Adrenal gland (tissue), 12 donors: ENCODE measurements around the gene ABHD14A. TPM values are rescaled to one million over a fixed set of nuclear protein-coding genes. Genes with fewer than 3 reads are reported as not detected.

Experiments used
- DNase-seq, 7 donors: peaks; one replicate each; pipeline ENCODE4 v3.0.0-alpha.2; 2019 to 2020
- H3K27ac ChIP-seq, 5 donors: fragments of 200-600 bp; sonication (generic) in 4 of 5; 1 replicate in 3 of 5; 2 replicates in 2 of 5; pipeline versions ENCODE4 v1.5.1 to v1.8.0; 2016 to 2020; ENCODE audit warnings: mild to moderate bottlenecking in 1 of 5
- H3K27me3 ChIP-seq: fragments of 200-600 bp; 2 replicates; pipeline ENCODE4 v1.8.0; 2021
- H3K36me3 ChIP-seq, 2 donors: fragments of 200-600 bp; replicated peaks in 1 of 2; 1 replicate in 1 of 2; 2 replicates in 1 of 2; pipeline versions ENCODE4 v1.5.1 to v1.8.0; 2018 to 2022
- H3K4me1 ChIP-seq, 2 donors: fragments of 200-600 bp; replicated peaks in 1 of 2; 1 replicate in 1 of 2; 2 replicates in 1 of 2; pipeline versions ENCODE4 v1.5.1 to v1.8.0; 2018 to 2021
- H3K4me3 ChIP-seq, 4 donors: fragments of 200-600 bp; sonication (generic) in 3 of 4; one replicate each; pipeline ENCODE4 v1.5.1; 2016 to 2018
- H3K9me3 ChIP-seq, 3 donors: fragments of 200-600 bp; sonication (generic) in 1 of 3; replicated peaks in 1 of 3; 1 replicate in 2 of 3; 2 replicates in 1 of 3; pipeline versions ENCODE4 v1.5.1 to v1.8.0; 2016 to 2021
- POLR2A ChIP-seq, 2 donors: fragments of 450-650 bp; IDR thresholded peaks; one replicate each; pipeline ENCODE4 v1.6.1; 2017; ENCODE audit warnings: antibody characterized with exemption in 2 of 2, mild to moderate bottlenecking in 2 of 2, moderate library complexity in 1 of 2
- WGBS, 4 donors: extraction: QIAGEN DNeasy Blood & Tissue Kit in 2 of 4; methylation state at CpG; one replicate each; pipeline versions ENCODE4 v1.1.5 to v1.1.7; 2013 to 2017; 5-methylcytosine and 5-hydroxymethylcytosine counted together
- intact Hi-C, 2 donors: fragments of 100-400 bp; cut with DNase I; formaldehyde crosslinking; loops; one replicate each; pipeline versions ENCODE4 v1.14.1 to v1.15.0; 2022 to 2023
- polyA plus RNA-seq, 3 donors: library from polyadenylated mRNA; stranded (reverse); fragments of 200-250 nt in 2 of 3; fragments of 350-450 nt in 1 of 3; fragmentation: Illumina TruSeq in 1 of 3; extraction: RNeasy Lipid Tissue Mini Kit (QIAGEN cat#74804) in 1 of 3; gene quantifications; one replicate each; pipeline ENCODE4 v1.2.3, GENCODE V29; 2013 to 2014
- total RNA-seq, 9 donors: library from RNA; depleted of rRNA in 4 of 9; stranded (reverse); fragments of >200 nt in 4 of 9; fragments of 120-200 nt in 1 of 9; fragmentation: NEBNext Ultra II Directional in 1 of 9; extraction: Animal tissue kit (Norgen Biotek cat#: 25700) in 1 of 9; gene quantifications; one replicate each; pipeline versions ENCODE4 v1.1.0 to v1.2.4, GENCODE V29; 2013 to 2023
- TF ChIP-seq, protein P1 (sequence below), 6 experiments: fragments of 450-650 bp in 4 of 6; fragments of 200-600 bp in 2 of 6; sonication (generic) in 1 of 6; IDR thresholded peaks; 1 replicate in 5 of 6; 2 replicates in 1 of 6; pipeline versions ENCODE4 v1.5.1 to v1.8.0; 2016 to 2021; ENCODE audit warnings: antibody characterized with exemption in 6 of 6, mild to moderate bottlenecking in 2 of 6, moderate library complexity in 1 of 6
- donor health status: healthy with polysubstance abuse.
- donor health status: Bipolar disorder and iron deficiency.
- donor health status: DM: yes; HTN: yes; CAD: no.
- donor health status: DM: no; HTN: no; CAD: no.
- donor health status: DM: no; HTN: no; CAD: no.
- donor health status: DM: yes; HTN: yes; CAD: no.

ABHD14A gene
- total and polyA plus RNA-seq, 12 donors, result 29.3 to 162 (median 77.1) TPM

DNA sequence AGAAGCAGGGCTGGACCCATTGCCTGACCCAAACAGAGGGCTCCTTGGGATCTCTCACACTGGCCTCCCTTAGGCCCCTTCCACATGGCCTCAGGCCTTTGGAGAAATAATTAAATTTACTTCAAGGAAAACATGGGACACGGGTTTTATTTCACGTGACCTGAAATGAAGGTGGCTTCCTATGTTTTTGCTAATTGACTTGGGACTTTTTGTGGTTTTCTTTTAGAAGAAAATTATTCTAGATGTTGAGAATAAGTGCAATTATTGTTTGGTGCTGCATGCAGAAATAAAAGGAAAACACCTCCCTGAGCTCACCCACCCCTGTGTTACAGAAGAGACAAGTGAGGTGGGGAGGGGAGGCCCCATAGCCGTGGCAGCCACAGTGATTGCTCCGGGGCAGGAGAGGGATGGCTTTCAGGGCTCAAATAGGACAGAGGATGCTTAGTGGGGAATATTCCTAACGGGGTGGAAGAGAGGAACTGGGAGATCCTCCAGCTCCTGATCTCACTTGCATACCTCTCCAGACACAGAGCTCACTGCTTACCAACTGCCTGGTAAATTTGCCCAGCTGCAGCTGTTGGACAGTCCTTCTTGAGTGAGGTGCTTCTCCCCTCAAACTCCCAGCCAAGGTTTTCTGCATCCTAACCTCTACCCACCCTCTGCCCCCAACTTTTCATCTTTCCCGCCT is 50.0 kb downstream of the ABHD14A start:
- H3K4me3 ChIP-seq, result no peak overlapping the region
- no peaks in the 10 kb centered on the region for H3K27me3 ChIP-seq
- no peak for DNase-seq
- H3K36me3 ChIP-seq, result no peaks in the 10 kb centered on the region
- 70 to 86% (median 80%) methylated on average over 5 to 6 of the region's 6 CpGs for WGBS, 4 donors
- H3K4me1 ChIP-seq, result peaks cover 17 to 66% of the 10 kb centered on the region in 2 donors
- no peak for TF ChIP-seq POLR2A (IDR thresholded peaks at IDR 0.05)
- intact Hi-C loops, result no loop called here
- H3K27ac ChIP-seq, result peak overlapping the region in 2 of 5 donors; percentile 71 to 84
- no peaks in the 10 kb centered on the region for H3K9me3 ChIP-seq

DNA sequence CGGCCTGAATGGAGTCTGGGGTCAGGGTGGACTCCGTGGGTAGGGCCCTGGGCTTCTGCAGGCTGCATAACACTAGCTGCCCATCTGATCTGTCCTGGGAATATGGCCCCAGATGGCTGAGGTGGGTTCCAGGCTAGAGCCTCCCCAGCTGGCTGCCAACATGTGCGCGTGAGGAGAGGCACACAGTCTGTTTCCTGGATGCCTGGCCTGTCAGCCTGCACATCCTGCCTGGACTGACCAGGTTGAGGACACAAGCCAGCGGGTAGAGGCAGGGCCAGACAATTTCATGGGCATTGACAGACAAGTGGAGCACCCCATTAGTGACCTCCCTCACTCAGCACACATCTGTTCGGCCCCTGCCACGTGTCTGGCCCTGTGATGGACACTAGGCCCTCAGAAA is 50.6 kb downstream of the ABHD14A start:
- 76 to 100% (median 81%) methylated on average over 1 to 7 of the region's 7 CpGs for WGBS, 4 donors
- H3K27me3 ChIP-seq, result no peaks in the 10 kb centered on the region
- peak overlapping the region in 2 of 5 donors; percentile 46 to 71 for H3K27ac ChIP-seq
- peaks cover 17 to 65% of the 10 kb centered on the region in 2 donors for H3K4me1 ChIP-seq
- no peak overlapping the region for H3K4me3 ChIP-seq
- intact Hi-C loops, result no loop called here
- peak in 3 of 7 donors; percentile 35 to 71 (median 38) for DNase-seq
- TF ChIP-seq POLR2A (IDR thresholded peaks at IDR 0.05), result no peak
- TF ChIP-seq, protein P1, sequence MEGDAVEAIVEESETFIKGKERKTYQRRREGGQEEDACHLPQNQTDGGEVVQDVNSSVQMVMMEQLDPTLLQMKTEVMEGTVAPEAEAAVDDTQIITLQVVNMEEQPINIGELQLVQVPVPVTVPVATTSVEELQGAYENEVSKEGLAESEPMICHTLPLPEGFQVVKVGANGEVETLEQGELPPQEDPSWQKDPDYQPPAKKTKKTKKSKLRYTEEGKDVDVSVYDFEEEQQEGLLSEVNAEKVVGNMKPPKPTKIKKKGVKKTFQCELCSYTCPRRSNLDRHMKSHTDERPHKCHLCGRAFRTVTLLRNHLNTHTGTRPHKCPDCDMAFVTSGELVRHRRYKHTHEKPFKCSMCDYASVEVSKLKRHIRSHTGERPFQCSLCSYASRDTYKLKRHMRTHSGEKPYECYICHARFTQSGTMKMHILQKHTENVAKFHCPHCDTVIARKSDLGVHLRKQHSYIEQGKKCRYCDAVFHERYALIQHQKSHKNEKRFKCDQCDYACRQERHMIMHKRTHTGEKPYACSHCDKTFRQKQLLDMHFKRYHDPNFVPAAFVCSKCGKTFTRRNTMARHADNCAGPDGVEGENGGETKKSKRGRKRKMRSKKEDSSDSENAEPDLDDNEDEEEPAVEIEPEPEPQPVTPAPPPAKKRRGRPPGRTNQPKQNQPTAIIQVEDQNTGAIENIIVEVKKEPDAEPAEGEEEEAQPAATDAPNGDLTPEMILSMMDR (IDR thresholded peaks at IDR 0.05), result no peak
- H3K36me3 ChIP-seq, result no peaks in the 10 kb centered on the region
- no peaks in the 10 kb centered on the region for H3K9me3 ChIP-seq

DNA sequence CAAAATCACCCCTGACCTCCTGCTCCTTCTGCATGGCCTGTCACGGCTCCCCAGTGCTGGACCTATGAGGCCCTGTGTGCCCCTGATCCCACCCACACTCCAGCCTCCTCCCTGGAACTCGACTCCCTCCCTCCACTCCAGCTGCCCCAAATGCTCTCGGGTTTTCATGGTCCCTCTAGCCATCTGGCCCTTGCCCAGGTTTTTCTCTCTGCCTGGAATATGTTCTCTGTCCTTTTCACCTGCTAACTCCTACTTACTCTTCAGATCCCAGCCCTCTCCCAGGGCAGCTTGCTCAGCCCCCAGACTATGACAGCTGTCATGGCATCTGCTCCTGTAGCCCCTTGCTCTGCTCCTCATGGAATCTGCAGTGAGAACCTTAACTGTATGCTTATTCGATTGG is 51.2 kb downstream of the ABHD14A start:
- no peak overlapping the region for H3K4me3 ChIP-seq
- no peaks in the 10 kb centered on the region for H3K9me3 ChIP-seq
- intact Hi-C loops, result no loop called here
- no peaks in the 10 kb centered on the region for H3K27me3 ChIP-seq
- DNase-seq, result peak in 1 of 7 donors; percentile 53
- TF ChIP-seq, protein P1 (IDR thresholded peaks at IDR 0.05), result no peak
- TF ChIP-seq POLR2A (IDR thresholded peaks at IDR 0.05), result no peak
- H3K27ac ChIP-seq, result peak overlapping the region in 2 of 5 donors; percentile 46 to 71
- no peaks in the 10 kb centered on the region for H3K36me3 ChIP-seq
- peaks cover 17 to 60% of the 10 kb centered on the region in 2 donors for H3K4me1 ChIP-seq
- 60 to 73% (median 67%) methylated on average over 4 of the region's 4 CpGs for WGBS, 4 donors

DNA sequence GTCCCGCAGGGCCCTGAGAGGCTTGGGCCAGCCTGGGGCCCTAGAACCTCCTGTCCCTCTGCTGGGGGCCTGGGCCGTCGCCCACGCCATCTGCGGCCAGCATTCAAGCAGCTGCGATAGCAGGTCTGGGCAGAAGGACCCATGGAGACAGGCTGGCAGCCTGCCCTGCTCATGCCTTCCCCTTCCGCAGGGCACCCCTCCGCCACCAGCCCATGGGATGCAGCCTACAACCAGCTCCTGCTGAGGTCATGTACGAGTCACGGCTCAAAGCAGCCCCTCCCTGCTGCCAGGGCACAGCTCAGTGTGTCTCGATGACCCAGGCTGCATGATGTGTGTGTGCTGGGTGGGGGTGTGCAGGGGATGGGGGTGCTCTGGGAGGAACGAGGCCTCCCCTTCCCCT is 53.7 kb downstream of the ABHD14A start:
- no peaks in the 10 kb centered on the region for H3K27me3 ChIP-seq
- peak overlapping the region in 4 of 5 donors; percentile 1 to 86 (median 59) for H3K27ac ChIP-seq
- DNase-seq, result peak in 6 of 7 donors; percentile 63 to 78 (median 70)
- H3K4me3 ChIP-seq, result no peak overlapping the region
- peaks cover under 1 to 40% of the 10 kb centered on the region in 2 donors for H3K4me1 ChIP-seq
- WGBS, 4 donors, result 55 to 85% (median 63%) methylated on average over 4 to 12 of the region's 12 CpGs
- intact Hi-C loops, result no loop called here
- TF ChIP-seq, protein P1 (IDR thresholded peaks at IDR 0.05), result no peak
- TF ChIP-seq POLR2A (IDR thresholded peaks at IDR 0.05), result no peak
- no peaks in the 10 kb centered on the region for H3K9me3 ChIP-seq
- H3K36me3 ChIP-seq, result no peaks in the 10 kb centered on the region

DNA sequence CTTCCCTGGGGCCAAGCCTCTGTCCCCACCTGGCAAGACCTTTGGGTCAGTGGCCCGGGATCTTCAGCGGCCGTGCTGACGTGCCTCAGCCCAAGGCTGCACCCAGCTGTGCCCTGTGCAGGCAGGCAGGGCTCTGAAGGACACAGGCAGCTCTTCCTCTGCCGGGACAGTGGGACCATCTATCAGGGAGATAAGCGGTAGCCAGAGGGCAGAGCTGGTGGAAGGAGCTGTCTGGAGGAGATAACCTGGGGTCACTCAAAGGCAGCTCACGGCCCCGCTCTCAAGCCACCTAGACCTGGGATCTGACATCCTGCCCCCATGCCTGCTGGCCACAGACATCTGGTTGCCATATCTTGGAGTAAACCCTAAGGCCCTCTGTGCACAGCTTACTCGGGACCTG is 54.2 kb downstream of the ABHD14A start:
- Histone ChIP-seq H3K27ac (peak overlapping the region in 3 of 5 donors; percentile 1 to 86 (median 79)), H3K4me3 (no peak overlapping the region), H3K27me3 (no peaks in the 10 kb centered on the region), H3K9me3 (no peaks in the 10 kb centered on the region), H3K4me1 (peaks cover 0 to 36% of the 10 kb centered on the region in 2 donors), H3K36me3 (no peaks in the 10 kb centered on the region)
- intact Hi-C loops, result no loop called here
- TF ChIP-seq POLR2A (IDR thresholded peaks at IDR 0.05), result peak in 1 of 2 donors; percentile 35
- TF ChIP-seq, protein P1 (IDR thresholded peaks at IDR 0.05), result no peak
- DNase-seq, result peak; percentile 62 to 91 (median 86)
- 23 to 35% (median 29%) methylated on average over 4 to 9 of the region's 9 CpGs for WGBS, 4 donors
